ENCODE data around the gene NPAS3. TPM values are rescaled to one million over a fixed set of nuclear protein-coding genes. Genes with fewer than 3 reads are reported as not detected.

The NPAS3 gene
- total and polyA plus RNA-seq, 7 donors: 0.04 to 1.5 (median 0.39) TPM

- H3K36me3 ChIP-seq (ENCODE audit: insufficient read depth in 1 of 2, low read depth in 1 of 2): no peaks in the 10 kb centered on the region
- H3K27ac ChIP-seq: no peak overlapping the region
- intact Hi-C loops (cut with DNase I): no loop called here
- H3K4me3 ChIP-seq: no peak overlapping the region
- no peaks in the 10 kb centered on the region for H3K4me1 ChIP-seq
- no peaks in the 10 kb centered on the region for H3K9me3 ChIP-seq
- no peaks in the 10 kb centered on the region for H3K27me3 ChIP-seq (ENCODE audit: insufficient read depth in 3 of 3, low read length in 2 of 3)
- TF ChIP-seq CTCF (IDR thresholded peaks at IDR 0.05): no peak
- ATAC-seq: no peak
- no peak for DNase-seq
- 66 to 70% (median 68%) methylated on average over 5 of the region's 5 CpGs for WGBS, 3 donors
Measured at GRCh38 chr14:33504246-33505099, 565.8 kb downstream of the NPAS3 start.

- no peak for ATAC-seq
- intact Hi-C loops (cut with DNase I): no loop called here
- DNase-seq: no peak
- Histone ChIP-seq H3K4me1 (no peaks in the 10 kb centered on the region), H3K36me3 (ENCODE audit: insufficient read depth in 1 of 2, low read depth in 1 of 2) (no peaks in the 10 kb centered on the region), H3K27ac (no peak overlapping the region), H3K27me3 (ENCODE audit: insufficient read depth in 3 of 3, low read length in 2 of 3) (no peaks in the 10 kb centered on the region), H3K4me3 (no peak overlapping the region), H3K9me3 (no peaks in the 10 kb centered on the region)
- no peak for TF ChIP-seq CTCF (IDR thresholded peaks at IDR 0.05)
- WGBS, 3 donors: 84 to 88% (median 85%) methylated on average over 4 of the region's 4 CpGs
Measured at GRCh38 chr14:33505266-33505962, 566.7 kb downstream of the NPAS3 start.

- no peaks in the 10 kb centered on the region for H3K4me1 ChIP-seq
- H3K36me3 ChIP-seq (ENCODE audit: insufficient read depth in 1 of 2, low read depth in 1 of 2): no peaks in the 10 kb centered on the region
- no peak for TF ChIP-seq CTCF (IDR thresholded peaks at IDR 0.05)
- ATAC-seq (no peak), DNase-seq (no peak)
- H3K9me3 ChIP-seq: no peaks in the 10 kb centered on the region
- no peaks in the 10 kb centered on the region for H3K27me3 ChIP-seq (ENCODE audit: insufficient read depth in 3 of 3, low read length in 2 of 3)
- no peak overlapping the region for H3K4me3 ChIP-seq
- intact Hi-C loops (cut with DNase I): no loop called here
- H3K27ac ChIP-seq: no peak overlapping the region
- WGBS, 3 donors: 90 to 95% (median 94%) methylated on average over 6 of the region's 6 CpGs
Measured at GRCh38 chr14:33505963-33506329, 567.3 kb downstream of the NPAS3 start.

- no peaks in the 10 kb centered on the region for H3K36me3 ChIP-seq (ENCODE audit: insufficient read depth in 1 of 2, low read depth in 1 of 2)
- no peak for DNase-seq
- no peak for TF ChIP-seq CTCF (IDR thresholded peaks at IDR 0.05)
- intact Hi-C loops (cut with DNase I): no loop called here
- H3K4me1 ChIP-seq: no peaks in the 10 kb centered on the region
- no peak overlapping the region for H3K27ac ChIP-seq
- H3K9me3 ChIP-seq: no peaks in the 10 kb centered on the region
- no peaks in the 10 kb centered on the region for H3K27me3 ChIP-seq (ENCODE audit: insufficient read depth in 3 of 3, low read length in 2 of 3)
- WGBS, 3 donors: 74 to 79% (median 75%) methylated on average over 9 of the region's 9 CpGs
- no peak for ATAC-seq
- H3K4me3 ChIP-seq: no peak overlapping the region
Measured at GRCh38 chr14:33508126-33509062, 569.7 kb downstream of the NPAS3 start.

Measured in psoas muscle (tissue), 8 donors.